ENCODE results near the gene RAB40B.

Gene RAB40B

GRCh38 chr17:82664701-82665182 lies 33.8 kb downstream of the RAB40B start:
- H3K36me3 ChIP-seq (replicated peaks; ENCODE audit: insufficient read depth, low read length), result no peaks in the 10 kb centered on the region
- H3K9me3 ChIP-seq (replicated peaks; ENCODE audit: insufficient read depth, low read length), result no peaks in the 10 kb centered on the region
- H4K20me1 ChIP-seq (ENCODE audit: insufficient read depth, low read length), result no peaks in the 10 kb centered on the region
- H3K4me2 ChIP-seq (ENCODE audit: low read depth, low read length), result no peak overlapping the region
- no peaks in the 10 kb centered on the region for H3F3A ChIP-seq (ENCODE audit: insufficient read depth, low read length)
- H3K27me3 ChIP-seq (replicated peaks; ENCODE audit: insufficient read depth, low read length), result no peaks in the 10 kb centered on the region
- H3K4me1 ChIP-seq (ENCODE audit: low read length), result no peaks in the 10 kb centered on the region
- H3K4me3 ChIP-seq (ENCODE audit: low read length), result no peak overlapping the region
- no peak overlapping the region for H2AFZ ChIP-seq (ENCODE audit: low read length)
- H3K27ac ChIP-seq (ENCODE audit: low read length), result no peak overlapping the region
- no peaks in the 10 kb centered on the region for H3K9me2 ChIP-seq (replicated peaks; ENCODE audit: insufficient read depth, low read length)
- H3K9ac ChIP-seq (ENCODE audit: low read length), result no peak overlapping the region
- DNase-seq, result no peak
- TF ChIP-seq EZH2 (optimal IDR thresholded peaks at IDR 0.05; ENCODE audit: low read depth, low read length), result no peak
- TF ChIP-seq, protein P1, sequence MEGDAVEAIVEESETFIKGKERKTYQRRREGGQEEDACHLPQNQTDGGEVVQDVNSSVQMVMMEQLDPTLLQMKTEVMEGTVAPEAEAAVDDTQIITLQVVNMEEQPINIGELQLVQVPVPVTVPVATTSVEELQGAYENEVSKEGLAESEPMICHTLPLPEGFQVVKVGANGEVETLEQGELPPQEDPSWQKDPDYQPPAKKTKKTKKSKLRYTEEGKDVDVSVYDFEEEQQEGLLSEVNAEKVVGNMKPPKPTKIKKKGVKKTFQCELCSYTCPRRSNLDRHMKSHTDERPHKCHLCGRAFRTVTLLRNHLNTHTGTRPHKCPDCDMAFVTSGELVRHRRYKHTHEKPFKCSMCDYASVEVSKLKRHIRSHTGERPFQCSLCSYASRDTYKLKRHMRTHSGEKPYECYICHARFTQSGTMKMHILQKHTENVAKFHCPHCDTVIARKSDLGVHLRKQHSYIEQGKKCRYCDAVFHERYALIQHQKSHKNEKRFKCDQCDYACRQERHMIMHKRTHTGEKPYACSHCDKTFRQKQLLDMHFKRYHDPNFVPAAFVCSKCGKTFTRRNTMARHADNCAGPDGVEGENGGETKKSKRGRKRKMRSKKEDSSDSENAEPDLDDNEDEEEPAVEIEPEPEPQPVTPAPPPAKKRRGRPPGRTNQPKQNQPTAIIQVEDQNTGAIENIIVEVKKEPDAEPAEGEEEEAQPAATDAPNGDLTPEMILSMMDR (IDR thresholded peaks at IDR 0.05; ENCODE audit: low read length), result no peak
- TF ChIP-seq EZH2phosphoT487 (IDR thresholded peaks at IDR 0.05; ENCODE audit: low read length), result no peak
- H3K79me2 ChIP-seq (ENCODE audit: low read length), result no peaks in the 10 kb centered on the region

DNA sequence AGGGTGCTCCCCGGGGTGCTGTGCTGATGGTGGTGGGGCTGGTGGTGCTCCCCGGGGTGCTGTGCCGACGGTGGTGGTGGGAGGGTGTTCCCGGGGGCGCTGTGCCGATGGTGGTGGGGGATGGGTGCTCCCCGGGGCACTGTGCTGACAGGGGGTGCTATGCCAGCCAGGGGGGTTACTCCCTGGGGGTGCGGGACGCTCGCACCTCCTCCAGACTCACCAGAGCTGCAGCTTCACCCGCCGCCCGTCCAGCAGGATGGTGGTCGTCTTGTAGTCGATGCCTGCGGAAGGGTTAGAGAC lies 34.3 kb downstream of the RAB40B start:
- H3K9ac ChIP-seq (ENCODE audit: low read length), result no peak overlapping the region
- no peaks in the 10 kb centered on the region for H4K20me1 ChIP-seq (ENCODE audit: insufficient read depth, low read length)
- no peaks in the 10 kb centered on the region for H3K27me3 ChIP-seq (replicated peaks; ENCODE audit: insufficient read depth, low read length)
- H3F3A ChIP-seq (ENCODE audit: insufficient read depth, low read length), result no peaks in the 10 kb centered on the region
- no peak overlapping the region for H3K4me3 ChIP-seq (ENCODE audit: low read length)
- TF ChIP-seq EZH2 (optimal IDR thresholded peaks at IDR 0.05; ENCODE audit: low read depth, low read length), result no peak
- TF ChIP-seq, protein P1 (IDR thresholded peaks at IDR 0.05; ENCODE audit: low read length), result no peak
- no peak for TF ChIP-seq EZH2phosphoT487 (IDR thresholded peaks at IDR 0.05; ENCODE audit: low read length)
- H2AFZ ChIP-seq (ENCODE audit: low read length), result no peak overlapping the region
- no peaks in the 10 kb centered on the region for H3K36me3 ChIP-seq (replicated peaks; ENCODE audit: insufficient read depth, low read length)
- H3K79me2 ChIP-seq (ENCODE audit: low read length), result no peaks in the 10 kb centered on the region
- H3K27ac ChIP-seq (ENCODE audit: low read length), result no peak overlapping the region
- no peaks in the 10 kb centered on the region for H3K4me1 ChIP-seq (ENCODE audit: low read length)
- no peak for DNase-seq
- H3K4me2 ChIP-seq (ENCODE audit: low read depth, low read length), result no peak overlapping the region
- no peaks in the 10 kb centered on the region for H3K9me2 ChIP-seq (replicated peaks; ENCODE audit: insufficient read depth, low read length)
- no peaks in the 10 kb centered on the region for H3K9me3 ChIP-seq (replicated peaks; ENCODE audit: insufficient read depth, low read length)

DNA sequence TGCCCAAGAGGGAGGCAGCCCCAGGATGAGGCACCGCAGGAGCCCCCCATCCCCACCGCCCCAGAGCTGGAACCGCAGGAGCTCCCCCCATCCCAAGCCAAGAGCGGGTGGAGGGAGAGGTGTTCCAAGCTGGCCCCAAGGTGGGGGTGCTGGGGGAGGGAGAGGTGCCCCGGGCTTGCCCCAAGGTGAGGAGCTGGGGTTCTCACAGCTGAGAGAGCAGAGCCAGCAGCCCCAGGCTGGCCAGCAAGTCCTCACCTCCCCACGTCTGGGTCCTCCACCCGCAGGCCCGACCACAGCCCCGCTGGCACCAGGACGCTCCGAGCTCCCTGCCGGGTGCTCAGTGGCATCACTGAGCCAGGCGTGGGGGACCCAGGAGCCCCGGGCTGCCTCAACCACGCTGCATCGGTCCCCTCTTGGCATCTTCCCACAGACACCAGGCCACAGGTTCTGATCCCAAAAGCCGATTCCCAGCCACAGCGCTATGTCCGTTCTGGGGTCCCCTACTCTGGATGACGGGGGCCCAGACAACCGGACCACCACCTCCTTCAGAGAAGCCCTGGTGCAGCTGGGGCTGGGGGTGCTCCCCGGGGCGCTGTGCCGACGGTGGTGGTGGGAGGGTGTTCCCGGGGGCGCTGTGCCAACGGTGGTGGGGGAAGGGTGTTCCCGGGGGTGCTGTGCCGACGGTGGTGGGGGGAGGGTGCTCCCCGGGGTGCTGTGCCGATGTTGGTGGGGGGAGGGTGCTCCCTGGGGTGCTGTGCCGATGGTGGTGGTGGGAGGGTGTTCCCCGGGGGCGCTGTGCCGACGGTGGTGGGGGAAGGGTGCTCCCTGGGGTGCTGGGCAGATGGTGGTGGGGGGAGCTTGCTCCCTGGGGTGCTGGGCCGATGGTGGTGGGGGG lies 34.9 kb downstream of the RAB40B start:
- TF ChIP-seq EZH2 (optimal IDR thresholded peaks at IDR 0.05; ENCODE audit: low read depth, low read length) (no peak), EZH2phosphoT487 (IDR thresholded peaks at IDR 0.05; ENCODE audit: low read length) (no peak)
- TF ChIP-seq, protein P1 (IDR thresholded peaks at IDR 0.05; ENCODE audit: low read length), result no peak
- H3K27me3 ChIP-seq (replicated peaks; ENCODE audit: insufficient read depth, low read length), result no peaks in the 10 kb centered on the region
- H3K4me3 ChIP-seq (ENCODE audit: low read length), result no peak overlapping the region
- no peaks in the 10 kb centered on the region for H3K9me3 ChIP-seq (replicated peaks; ENCODE audit: insufficient read depth, low read length)
- H3K4me1 ChIP-seq (ENCODE audit: low read length), result no peaks in the 10 kb centered on the region
- no peaks in the 10 kb centered on the region for H4K20me1 ChIP-seq (ENCODE audit: insufficient read depth, low read length)
- H3K79me2 ChIP-seq (ENCODE audit: low read length), result no peaks in the 10 kb centered on the region
- no peaks in the 10 kb centered on the region for H3F3A ChIP-seq (ENCODE audit: insufficient read depth, low read length)
- no peak overlapping the region for H3K27ac ChIP-seq (ENCODE audit: low read length)
- H3K36me3 ChIP-seq (replicated peaks; ENCODE audit: insufficient read depth, low read length), result no peaks in the 10 kb centered on the region
- no peak overlapping the region for H3K4me2 ChIP-seq (ENCODE audit: low read depth, low read length)
- no peak for DNase-seq
- H2AFZ ChIP-seq (ENCODE audit: low read length), result no peak overlapping the region
- H3K9me2 ChIP-seq (replicated peaks; ENCODE audit: insufficient read depth, low read length), result no peaks in the 10 kb centered on the region
- H3K9ac ChIP-seq (ENCODE audit: low read length), result no peak overlapping the region
